Fibroblast of the aortic adventitia (primary cell): ENCODE data around the gene POU3F2. TPM values are rescaled to one million over a fixed set of nuclear protein-coding genes. Genes with fewer than 3 reads are reported as not detected.
A peak's percentile ranks its signal among the peaks of the same experiment; 100 is the strongest.

ENCODE experiments used
- DNase-seq: peaks from one replicate; pipeline ENCODE4 v3.0.0-alpha.2; 2010; ENCODE audit warnings: low read depth
- H3K4me3 ChIP-seq: 2 replicates; pipeline ENCODE4 v1.5.1; 2011; ENCODE audit warnings: low read depth, mild to moderate bottlenecking, control low read depth, low read length, moderate library complexity
- CTCF ChIP-seq: IDR thresholded peaks from 2 replicates; pipeline ENCODE4 v1.5.1; 2011; ENCODE audit warnings: mild to moderate bottlenecking, low read length, control low read depth, inconsistent platforms; ENCODE audit not compliant: insufficient read depth
- total RNA-seq: library from RNA; depleted of rRNA; stranded (reverse); fragments of >200 nt; gene quantifications from 2 replicates; pipeline ENCODE4 v1.2.3, GENCODE V29; 2012; ENCODE audit warnings: low replicate concordance

The POU3F2 gene
- total RNA-seq, 1 donor: not detected

- H3K4me3 ChIP-seq: peak overlapping the region; percentile 37
- DNase-seq: peak; percentile 85
- peak; percentile 93 for TF ChIP-seq CTCF
Observed at GRCh38 chr6:98845211-98846020, 11.0 kb downstream of the POU3F2 start.

GRCh38 chr6:98846021-98846380, 11.6 kb downstream of the POU3F2 start:
- DNase-seq: no peak
- no peak for TF ChIP-seq CTCF
- no peak overlapping the region for H3K4me3 ChIP-seq

- DNase-seq: no peak
- TF ChIP-seq CTCF: no peak
- H3K4me3 ChIP-seq: no peak overlapping the region
Observed at GRCh38 chr6:98847416-98847778, 13.0 kb downstream of the POU3F2 start.

GRCh38 chr6:98847779-98848538, 13.6 kb downstream of the POU3F2 start:
- no peak overlapping the region for H3K4me3 ChIP-seq
- TF ChIP-seq CTCF: no peak
- no peak for DNase-seq

DNA sequence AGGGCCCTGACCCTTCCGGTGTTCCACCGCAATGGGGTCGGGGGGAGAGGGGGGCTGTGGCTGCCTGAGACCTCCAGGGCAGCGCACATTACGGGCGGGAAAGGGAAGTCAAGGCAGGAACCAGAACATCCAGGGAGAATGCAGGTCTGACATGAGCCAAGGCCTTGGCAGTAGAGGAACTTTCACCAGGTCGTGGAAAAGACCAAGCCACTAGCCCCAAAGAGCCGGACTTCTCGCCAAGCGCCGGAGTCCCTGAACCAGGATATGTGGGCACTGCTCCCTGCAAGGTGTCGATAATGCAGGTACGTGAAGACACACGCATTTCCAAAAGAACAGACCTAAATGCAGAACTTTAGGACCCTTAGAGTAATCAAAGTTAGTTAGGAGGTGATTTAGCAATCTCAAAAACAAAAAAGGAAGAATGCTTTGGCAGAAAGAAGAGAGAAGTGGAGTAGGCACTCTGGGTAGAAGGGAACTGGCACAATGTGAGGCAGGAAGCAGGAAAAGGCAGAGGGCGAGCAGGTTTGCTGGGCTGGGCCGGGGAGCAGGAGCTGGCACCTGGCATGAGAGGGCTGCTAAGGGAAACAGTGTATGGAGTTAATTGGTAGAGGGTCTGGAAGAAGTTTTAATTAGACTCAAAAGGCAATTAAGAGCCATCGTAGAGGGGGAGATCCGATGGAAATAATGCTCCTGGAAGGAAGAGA, 14.3 kb downstream of the POU3F2 start:
- TF ChIP-seq CTCF: no peak
- no peak for DNase-seq
- no peak overlapping the region for H3K4me3 ChIP-seq

DNA sequence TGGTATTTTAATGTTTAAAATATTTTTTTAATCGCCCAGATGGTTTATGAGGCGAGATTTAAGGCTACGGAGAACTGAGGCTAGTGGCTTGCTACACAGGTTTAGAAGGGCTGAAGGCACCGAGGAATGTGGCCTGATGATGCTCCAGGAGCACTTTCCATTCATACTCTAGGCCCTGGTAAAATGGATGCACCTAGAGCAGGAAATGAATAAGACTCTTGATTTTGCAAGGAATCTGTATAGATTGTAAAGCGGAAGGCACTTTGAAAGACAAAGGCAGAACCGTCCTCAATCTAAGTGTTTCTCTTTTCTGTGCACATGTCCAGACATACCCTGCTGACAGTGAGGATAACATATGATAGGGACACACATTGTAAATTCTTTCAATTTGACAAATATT, 30.1 kb downstream of the POU3F2 start:
- no peak for DNase-seq
- no peak for TF ChIP-seq CTCF
- no peak overlapping the region for H3K4me3 ChIP-seq
